B cell (primary cell): ENCODE data around the gene FOXE1.

Source experiments
- EZH2 ChIP-seq: IDR thresholded peaks from 2 replicates; pipeline ENCODE4 v1.6.1; 2012; ENCODE audit warnings: borderline replicate concordance, low read depth, mild to moderate bottlenecking, moderate library complexity, low read length; ENCODE audit not compliant: insufficient read depth, poor library complexity, severe bottlenecking
- TF ChIP-seq, protein P1 (sequence below): fragments of 200-600 bp; IDR thresholded peaks from one replicate; pipeline ENCODE4 v1.8.0; 2022; ENCODE audit warnings: antibody characterized with exemption, mild to moderate bottlenecking

DNA sequence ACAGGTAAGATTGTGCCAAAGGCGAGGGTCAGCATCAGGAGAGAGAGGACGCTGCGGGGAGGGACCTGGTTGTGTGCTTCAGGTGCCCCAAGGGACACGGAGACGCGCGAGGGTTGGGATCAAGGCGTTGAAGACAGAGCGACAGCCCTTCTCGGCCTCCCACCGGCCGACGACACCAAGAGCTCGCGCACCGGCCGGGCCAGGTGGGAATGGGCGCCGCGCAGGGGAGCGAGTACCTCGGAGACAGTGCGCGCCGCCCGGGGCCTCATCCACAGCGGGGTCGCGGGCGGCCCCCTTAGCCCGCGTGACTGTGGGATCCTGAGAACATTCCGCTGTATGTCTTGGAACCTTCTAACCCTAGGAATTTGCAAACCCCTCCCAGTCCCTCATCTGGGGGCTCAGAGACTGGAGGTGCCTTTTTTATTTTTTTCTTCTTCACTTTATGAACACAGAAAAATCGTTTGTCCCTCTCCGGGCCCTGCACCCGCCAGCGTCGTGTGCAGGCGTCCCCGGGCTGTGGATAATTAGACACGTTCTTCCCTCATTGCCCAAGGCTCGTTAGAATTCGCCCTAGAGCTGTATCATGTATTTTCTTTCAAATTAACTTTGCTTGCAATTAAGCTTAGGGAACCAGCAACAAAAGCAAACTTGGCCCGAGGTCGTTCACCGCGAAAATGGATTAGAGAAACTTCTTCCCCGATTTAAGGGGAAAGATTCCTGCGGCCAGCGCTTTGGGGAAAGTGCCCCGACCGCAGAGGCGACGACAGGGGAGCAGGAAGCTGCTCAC, 4.8 kb downstream of the FOXE1 start:
- TF ChIP-seq, protein P1, sequence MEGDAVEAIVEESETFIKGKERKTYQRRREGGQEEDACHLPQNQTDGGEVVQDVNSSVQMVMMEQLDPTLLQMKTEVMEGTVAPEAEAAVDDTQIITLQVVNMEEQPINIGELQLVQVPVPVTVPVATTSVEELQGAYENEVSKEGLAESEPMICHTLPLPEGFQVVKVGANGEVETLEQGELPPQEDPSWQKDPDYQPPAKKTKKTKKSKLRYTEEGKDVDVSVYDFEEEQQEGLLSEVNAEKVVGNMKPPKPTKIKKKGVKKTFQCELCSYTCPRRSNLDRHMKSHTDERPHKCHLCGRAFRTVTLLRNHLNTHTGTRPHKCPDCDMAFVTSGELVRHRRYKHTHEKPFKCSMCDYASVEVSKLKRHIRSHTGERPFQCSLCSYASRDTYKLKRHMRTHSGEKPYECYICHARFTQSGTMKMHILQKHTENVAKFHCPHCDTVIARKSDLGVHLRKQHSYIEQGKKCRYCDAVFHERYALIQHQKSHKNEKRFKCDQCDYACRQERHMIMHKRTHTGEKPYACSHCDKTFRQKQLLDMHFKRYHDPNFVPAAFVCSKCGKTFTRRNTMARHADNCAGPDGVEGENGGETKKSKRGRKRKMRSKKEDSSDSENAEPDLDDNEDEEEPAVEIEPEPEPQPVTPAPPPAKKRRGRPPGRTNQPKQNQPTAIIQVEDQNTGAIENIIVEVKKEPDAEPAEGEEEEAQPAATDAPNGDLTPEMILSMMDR: no peak
- no peak for TF ChIP-seq EZH2
